H1 (cell line): ENCODE results near the gene SH2B3. TPM values are rescaled to one million over a fixed set of nuclear protein-coding genes. Genes with fewer than 3 reads are reported as not detected.

Source experiments
- CBX8 ChIP-seq: fragments of 300-800, 300-1000 bp; sonication (generic); IDR thresholded peaks from 2 replicates; pipeline ENCODE4 v1.7.1; 2016; ENCODE audit warnings: low read depth, low read length, borderline replicate concordance
- POU5F1 ChIP-seq: IDR thresholded peaks from 2 replicates; pipeline ENCODE4 v1.6.1; 2011; ENCODE audit warnings: low read depth, mild to moderate bottlenecking, low read length, moderate library complexity
- SIN3A ChIP-seq, 2 experiments: IDR thresholded peaks in 1 of 2; conservative IDR thresholded peaks in 1 of 2; 2 replicates each; pipeline ENCODE4 v1.6.1; 2011 to 2012; ENCODE audit warnings: low read length in 2 of 2, improper control_type of control experiment in 1 of 2, low read depth in 1 of 2, mild to moderate bottlenecking in 1 of 2
- SP4 ChIP-seq: IDR thresholded peaks from 2 replicates; pipeline ENCODE4 v1.6.1; 2012; ENCODE audit warnings: low read length, inconsistent platforms
- polyA plus RNA-seq, 7 experiments: library from polyadenylated mRNA; depleted of rRNA in 3 of 7; stranded (reverse) in 5 of 7; unstranded in 2 of 7; fragments of >200 nt in 5 of 7; fragments of 200-250 nt in 2 of 7; gene quantifications; 1 replicate in 5 of 7; 2 replicates in 1 of 7; 4 replicates in 1 of 7; pipeline versions ENCODE4 v1.2.1 to v1.2.3, GENCODE V29; 2011 to 2013; ENCODE audit warnings: missing spikeins in 2 of 7, mixed read lengths in 2 of 7
- total RNA-seq: library from RNA; stranded (reverse); fragmentation: NEBNext Ultra II Directional; extraction: Animal tissue kit (Norgen Biotek cat#: 25700); gene quantifications from 2 replicates; pipeline ENCODE4 v1.2.1, GENCODE V29; 2021

The SH2B3 gene
- total and polyA plus RNA-seq, 2 of the 8 experiments (the other 6 are each of a cell fraction or from before 2014, with no cell fraction given), result 20.8 to 34.1 TPM

GRCh38 chr12:111439657-111440151 lies 34.0 kb downstream of the SH2B3 start (continued):
- TF ChIP-seq POU5F1, result no peak
- TF ChIP-seq CBX8, result no peak
- no peak for TF ChIP-seq SP4
- TF ChIP-seq SIN3A (conservative IDR thresholded peaks at IDR 0.05 in 1 of 2, IDR thresholded peaks at IDR 0.05 in 1 of 2; ENCODE audit: low read depth in 1 of 2, low read length in 2 of 2), result no peak
